ENCODE measurements around the gene LIN54.
A peak's percentile ranks its signal among the peaks of the same experiment; 100 is the strongest.
"Not testable (repeated sequence)": the region's sequence is repeated elsewhere in the genome, so short reads cannot be mapped to it uniquely, and the experiment has no call there.

LIN54 gene

GRCh38 chr4:83024233-83024632 lies 13.6 kb upstream of the LIN54 start:
- no peaks in the 10 kb centered on the region for H3K4me1 ChIP-seq (ENCODE audit: insufficient read depth, low read length)
- H2AFZ ChIP-seq (ENCODE audit: low read depth, low read length): no peak overlapping the region
- H3K9me3 ChIP-seq (ENCODE audit: low read length): no peaks in the 10 kb centered on the region
- H3K4me3 ChIP-seq (ENCODE audit: low read length): no peak overlapping the region
- H3K36me3 ChIP-seq (ENCODE audit: insufficient read depth, low read length): no peaks in the 10 kb centered on the region
- H3K27me3 ChIP-seq (ENCODE audit: insufficient read depth, low read length): no peaks in the 10 kb centered on the region

GRCh38 chr4:83023599-83023998 lies 13.0 kb upstream of the LIN54 start:
- H3K4me3 ChIP-seq (ENCODE audit: low read length); H3K9me3 ChIP-seq (ENCODE audit: low read length); H3K27me3 ChIP-seq (ENCODE audit: insufficient read depth, low read length); H3K36me3 ChIP-seq (ENCODE audit: insufficient read depth, low read length); H2AFZ ChIP-seq (ENCODE audit: low read depth, low read length); H3K4me1 ChIP-seq (ENCODE audit: insufficient read depth, low read length): not testable (repeated sequence)

- no peaks in the 10 kb centered on the region for H3K4me1 ChIP-seq (ENCODE audit: insufficient read depth, low read length)
- H3K27me3 ChIP-seq (ENCODE audit: insufficient read depth, low read length): no peaks in the 10 kb centered on the region
- H3K9me3 ChIP-seq (ENCODE audit: low read length): no peaks in the 10 kb centered on the region
These were observed 12.3 kb upstream of the LIN54 start for GRCh38 chr4:83022724-83023450.

GRCh38 chr4:83019794-83020494 lies 9.3 kb upstream of the LIN54 start:
- no peak overlapping the region for H2AFZ ChIP-seq (ENCODE audit: low read depth, low read length)

More at GRCh38 chr4:83022724-83023450, 12.3 kb upstream of the LIN54 start:
- no peak overlapping the region for H2AFZ ChIP-seq (ENCODE audit: low read depth, low read length)
- H3K36me3 ChIP-seq (ENCODE audit: insufficient read depth, low read length): no peaks in the 10 kb centered on the region
- no peak overlapping the region for H3K4me3 ChIP-seq (ENCODE audit: low read length)

GRCh38 chr4:83013902-83014301 lies 3.3 kb upstream of the LIN54 start:
- Histone ChIP-seq H3K4me1 (ENCODE audit: insufficient read depth, low read length) (peaks cover 14% of the 10 kb centered on the region), H3K4me3 (ENCODE audit: low read length) (no peak overlapping the region)

More at GRCh38 chr4:83019794-83020494, 9.3 kb upstream of the LIN54 start:
- Histone ChIP-seq H3K36me3 (ENCODE audit: insufficient read depth, low read length) (no peaks in the 10 kb centered on the region), H3K27me3 (ENCODE audit: insufficient read depth, low read length) (no peaks in the 10 kb centered on the region), H3K9me3 (ENCODE audit: low read length) (no peaks in the 10 kb centered on the region), H3K4me1 (ENCODE audit: insufficient read depth, low read length) (no peaks in the 10 kb centered on the region), H3K4me3 (ENCODE audit: low read length) (no peak overlapping the region)

GRCh38 chr4:83013420-83013867 lies 2.8 kb upstream of the LIN54 start:
- H3K4me3 ChIP-seq (ENCODE audit: low read length): peak overlapping the region; percentile 67
- H3K27me3 ChIP-seq (ENCODE audit: insufficient read depth, low read length): no peaks in the 10 kb centered on the region
- peaks cover 18% of the 10 kb centered on the region for H3K4me1 ChIP-seq (ENCODE audit: insufficient read depth, low read length)
- H3K36me3 ChIP-seq (ENCODE audit: insufficient read depth, low read length): no peaks in the 10 kb centered on the region
- no peaks in the 10 kb centered on the region for H3K9me3 ChIP-seq (ENCODE audit: low read length)
- H2AFZ ChIP-seq (ENCODE audit: low read depth, low read length): peak overlapping the region; percentile 94

More at GRCh38 chr4:83013902-83014301, 3.3 kb upstream of the LIN54 start:
- H3K36me3 ChIP-seq (ENCODE audit: insufficient read depth, low read length): no peaks in the 10 kb centered on the region
- H2AFZ ChIP-seq (ENCODE audit: low read depth, low read length): peak overlapping the region; percentile 94
- no peaks in the 10 kb centered on the region for H3K27me3 ChIP-seq (ENCODE audit: insufficient read depth, low read length)
- H3K9me3 ChIP-seq (ENCODE audit: low read length): no peaks in the 10 kb centered on the region

- peak overlapping the region; percentile 96 for H3K4me3 ChIP-seq (ENCODE audit: low read length)
- H3K4me1 ChIP-seq (ENCODE audit: insufficient read depth, low read length): peaks cover 19% of the 10 kb centered on the region
- no peaks in the 10 kb centered on the region for H3K36me3 ChIP-seq (ENCODE audit: insufficient read depth, low read length)
- H3K27me3 ChIP-seq (ENCODE audit: insufficient read depth, low read length): no peaks in the 10 kb centered on the region
- H3K9me3 ChIP-seq (ENCODE audit: low read length): no peaks in the 10 kb centered on the region
- H2AFZ ChIP-seq (ENCODE audit: low read depth, low read length): peak overlapping the region; percentile 94
These were observed 2.2 kb upstream of the LIN54 start for GRCh38 chr4:83012687-83013419.

GRCh38 chr4:83012200-83012686 lies 1.6 kb upstream of the LIN54 start:
- peak overlapping the region; percentile 90 for H2AFZ ChIP-seq (ENCODE audit: low read depth, low read length)

GRCh38 chr4:83011689-83012199 lies 1.1 kb upstream of the LIN54 start:
- no peaks in the 10 kb centered on the region for H3K9me3 ChIP-seq (ENCODE audit: low read length)
- H3K4me1 ChIP-seq (ENCODE audit: insufficient read depth, low read length): peaks cover 19% of the 10 kb centered on the region
- H3K27me3 ChIP-seq (ENCODE audit: insufficient read depth, low read length): no peaks in the 10 kb centered on the region
- H2AFZ ChIP-seq (ENCODE audit: low read depth, low read length): peak overlapping the region; percentile 90
- H3K4me3 ChIP-seq (ENCODE audit: low read length): peak overlapping the region; percentile 96
- no peaks in the 10 kb centered on the region for H3K36me3 ChIP-seq (ENCODE audit: insufficient read depth, low read length)

More at GRCh38 chr4:83012200-83012686, 1.6 kb upstream of the LIN54 start:
- Histone ChIP-seq H3K36me3 (ENCODE audit: insufficient read depth, low read length) (no peaks in the 10 kb centered on the region), H3K4me3 (ENCODE audit: low read length) (peak overlapping the region; percentile 96), H3K4me1 (ENCODE audit: insufficient read depth, low read length) (peaks cover 19% of the 10 kb centered on the region), H3K27me3 (ENCODE audit: insufficient read depth, low read length) (no peaks in the 10 kb centered on the region), H3K9me3 (ENCODE audit: low read length) (no peaks in the 10 kb centered on the region)

- Histone ChIP-seq H2AFZ (ENCODE audit: low read depth, low read length) (peak overlapping the region; percentile 51), H3K9me3 (ENCODE audit: low read length) (no peaks in the 10 kb centered on the region), H3K4me3 (ENCODE audit: low read length) (peak overlapping the region; percentile 96), H3K36me3 (ENCODE audit: insufficient read depth, low read length) (no peaks in the 10 kb centered on the region), H3K4me1 (ENCODE audit: insufficient read depth, low read length) (peaks cover 19% of the 10 kb centered on the region), H3K27me3 (ENCODE audit: insufficient read depth, low read length) (no peaks in the 10 kb centered on the region)
These were observed 507 bp downstream of the LIN54 start for GRCh38 chr4:83010111-83010521.

GRCh38 chr4:83009529-83009928 lies 1.1 kb downstream of the LIN54 start:
- Histone ChIP-seq H3K9me3 (ENCODE audit: low read length) (no peaks in the 10 kb centered on the region), H3K27me3 (ENCODE audit: insufficient read depth, low read length) (no peaks in the 10 kb centered on the region), H3K36me3 (ENCODE audit: insufficient read depth, low read length) (no peaks in the 10 kb centered on the region), H3K4me3 (ENCODE audit: low read length) (peak overlapping the region; percentile 96), H3K4me1 (ENCODE audit: insufficient read depth, low read length) (peaks cover 19% of the 10 kb centered on the region), H2AFZ (ENCODE audit: low read depth, low read length) (peak overlapping the region; percentile 51)

GRCh38 chr4:83003044-83003791 lies 7.4 kb downstream of the LIN54 start:
- not testable (repeated sequence) for H3K4me1 ChIP-seq (ENCODE audit: insufficient read depth, low read length); H2AFZ ChIP-seq (ENCODE audit: low read depth, low read length); H3K9me3 ChIP-seq (ENCODE audit: low read length); H3K27me3 ChIP-seq (ENCODE audit: insufficient read depth, low read length); H3K36me3 ChIP-seq (ENCODE audit: insufficient read depth, low read length); H3K4me3 ChIP-seq (ENCODE audit: low read length)

Data from neuron (in vitro differentiated cells).